ENCODE measurements around the gene C3orf49.
A peak's percentile ranks its signal among the peaks of the same experiment; 100 is the strongest.

The C3orf49 gene

DNA sequence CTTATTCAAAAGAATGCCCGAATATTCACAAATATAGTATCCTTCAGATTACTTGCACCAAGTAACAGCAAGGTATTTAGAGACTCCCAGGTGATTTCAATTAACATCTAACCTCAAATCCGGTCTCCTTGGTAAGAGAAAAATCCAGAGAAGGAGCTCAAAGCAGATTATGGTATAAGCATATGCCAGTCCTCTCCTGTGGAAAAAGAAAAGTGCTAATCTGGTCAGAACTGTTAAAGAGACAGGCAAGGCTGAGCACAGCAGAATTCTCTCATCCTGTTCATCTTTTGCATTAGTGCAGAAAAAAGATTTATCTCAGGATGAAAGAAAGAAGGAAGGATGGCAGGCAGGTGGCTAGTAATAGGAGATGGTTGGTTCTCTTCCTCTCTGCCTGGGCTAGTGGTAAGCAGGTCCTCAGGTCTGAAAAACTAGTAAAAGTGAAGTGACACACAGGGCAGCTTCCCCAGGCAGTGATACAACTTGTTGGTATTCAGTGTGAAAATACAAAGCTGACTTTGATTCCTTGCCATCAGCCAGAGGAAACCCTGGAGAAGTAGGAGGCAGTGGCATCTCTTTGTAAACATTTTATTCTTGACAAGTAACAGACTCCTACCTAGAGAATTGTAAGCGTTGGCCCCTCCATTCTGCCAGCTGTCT is 58.8 kb downstream of the C3orf49 start:
- Mint-ChIP-seq H3K4me3 (no peak overlapping the region), H3K9me3 (no peaks in the 10 kb centered on the region), H3K27ac (peak overlapping the region in 1 of 3 experiments; percentile 56), H3K27me3 (ENCODE audit: low read depth) (no peaks in the 10 kb centered on the region), H3K4me1 (peaks cover 31% of the 10 kb centered on the region), H3K36me3 (ENCODE audit: low read depth) (no peaks in the 10 kb centered on the region)
- TF ChIP-seq, protein P1, sequence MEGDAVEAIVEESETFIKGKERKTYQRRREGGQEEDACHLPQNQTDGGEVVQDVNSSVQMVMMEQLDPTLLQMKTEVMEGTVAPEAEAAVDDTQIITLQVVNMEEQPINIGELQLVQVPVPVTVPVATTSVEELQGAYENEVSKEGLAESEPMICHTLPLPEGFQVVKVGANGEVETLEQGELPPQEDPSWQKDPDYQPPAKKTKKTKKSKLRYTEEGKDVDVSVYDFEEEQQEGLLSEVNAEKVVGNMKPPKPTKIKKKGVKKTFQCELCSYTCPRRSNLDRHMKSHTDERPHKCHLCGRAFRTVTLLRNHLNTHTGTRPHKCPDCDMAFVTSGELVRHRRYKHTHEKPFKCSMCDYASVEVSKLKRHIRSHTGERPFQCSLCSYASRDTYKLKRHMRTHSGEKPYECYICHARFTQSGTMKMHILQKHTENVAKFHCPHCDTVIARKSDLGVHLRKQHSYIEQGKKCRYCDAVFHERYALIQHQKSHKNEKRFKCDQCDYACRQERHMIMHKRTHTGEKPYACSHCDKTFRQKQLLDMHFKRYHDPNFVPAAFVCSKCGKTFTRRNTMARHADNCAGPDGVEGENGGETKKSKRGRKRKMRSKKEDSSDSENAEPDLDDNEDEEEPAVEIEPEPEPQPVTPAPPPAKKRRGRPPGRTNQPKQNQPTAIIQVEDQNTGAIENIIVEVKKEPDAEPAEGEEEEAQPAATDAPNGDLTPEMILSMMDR (IDR thresholded peaks at IDR 0.05; ENCODE audit: unreplicated experiment in 3 of 3) = no peak

DNA sequence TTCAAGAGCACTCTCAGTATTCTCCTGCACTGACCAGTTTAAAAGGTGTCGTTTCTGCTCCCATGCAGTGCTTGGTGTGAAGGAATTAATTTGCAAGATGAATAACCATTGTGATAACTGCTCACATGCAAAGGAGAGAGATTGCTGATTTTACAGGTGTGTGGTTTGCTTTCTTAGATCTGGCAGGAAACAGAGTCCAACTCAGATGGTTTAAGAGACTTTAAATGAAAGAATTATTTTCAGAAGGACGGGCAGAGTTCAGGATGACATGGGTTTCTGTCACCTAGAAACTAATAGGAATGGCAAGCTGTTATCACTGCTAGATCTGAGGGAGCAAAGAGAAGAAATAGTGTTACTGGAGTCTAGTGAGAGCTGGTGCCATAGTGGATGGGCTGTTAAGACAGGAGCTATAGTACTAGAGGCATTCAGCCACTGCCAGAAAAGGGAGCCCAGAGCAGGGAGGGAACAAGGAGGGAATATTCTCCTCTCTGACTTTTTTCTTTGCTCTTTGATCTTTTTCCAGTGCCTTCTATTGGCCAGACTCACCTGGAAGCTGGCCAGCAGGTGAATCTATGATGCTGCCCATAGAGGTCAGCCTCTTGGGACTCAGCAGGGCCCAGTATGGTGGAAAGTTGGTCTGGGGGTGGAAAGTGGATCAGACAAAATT is 59.4 kb downstream of the C3orf49 start:
- no peak overlapping the region for H3K4me3 Mint-ChIP-seq
- peak overlapping the region in 1 of 3 experiments; percentile 56 for H3K27ac Mint-ChIP-seq
- TF ChIP-seq, protein P1 (IDR thresholded peaks at IDR 0.05; ENCODE audit: unreplicated experiment in 3 of 3) = no peak
- H3K4me1 Mint-ChIP-seq = peaks cover 31% of the 10 kb centered on the region
- no peaks in the 10 kb centered on the region for H3K27me3 Mint-ChIP-seq (ENCODE audit: low read depth)
- no peaks in the 10 kb centered on the region for H3K9me3 Mint-ChIP-seq
- no peaks in the 10 kb centered on the region for H3K36me3 Mint-ChIP-seq (ENCODE audit: low read depth)

DNA sequence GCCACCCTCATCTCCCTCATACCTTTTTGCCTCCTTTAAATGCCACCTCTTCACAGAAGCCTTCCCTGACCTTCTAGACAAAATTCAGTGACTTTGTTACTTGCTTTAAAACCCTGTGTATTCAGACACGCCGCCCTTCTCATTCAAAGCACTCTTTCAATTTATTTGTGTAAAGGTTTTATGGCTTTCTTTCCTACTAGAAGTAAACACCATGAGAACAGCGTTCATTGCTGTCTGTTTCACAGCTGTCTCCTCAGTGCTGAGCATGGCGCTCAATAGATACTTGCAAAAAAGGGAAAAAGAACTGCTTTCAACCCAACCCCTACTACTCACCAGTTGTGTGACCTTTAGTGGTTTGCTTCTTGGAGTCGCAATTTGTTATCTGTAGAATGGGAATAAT is 61.6 kb downstream of the C3orf49 start:
- H3K9me3 Mint-ChIP-seq = no peaks in the 10 kb centered on the region
- no peaks in the 10 kb centered on the region for H3K36me3 Mint-ChIP-seq (ENCODE audit: low read depth)
- TF ChIP-seq, protein P1 (IDR thresholded peaks at IDR 0.05; ENCODE audit: unreplicated experiment in 3 of 3) = no peak
- no peak overlapping the region for H3K4me3 Mint-ChIP-seq
- no peak overlapping the region for H3K27ac Mint-ChIP-seq
- peaks cover 27% of the 10 kb centered on the region for H3K4me1 Mint-ChIP-seq
- no peaks in the 10 kb centered on the region for H3K27me3 Mint-ChIP-seq (ENCODE audit: low read depth)

DNA sequence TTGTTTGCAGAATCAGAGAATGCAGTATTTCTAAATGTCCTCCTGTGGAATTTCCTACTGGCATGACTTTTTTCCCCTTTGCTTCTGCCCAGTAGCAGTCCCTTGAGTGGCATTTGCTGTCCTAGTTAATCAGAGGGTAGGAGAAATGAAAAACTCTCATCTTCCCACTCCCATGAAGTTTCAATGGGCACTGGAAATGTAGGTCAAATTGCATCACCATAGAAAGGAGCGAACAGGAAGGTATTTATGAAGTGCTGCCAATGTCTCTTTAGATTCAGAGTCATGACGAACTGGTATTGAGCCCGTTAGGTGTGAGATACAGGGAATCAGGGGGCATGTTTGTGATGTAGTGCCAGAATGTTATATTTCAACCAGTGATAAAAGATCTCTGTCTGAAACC is 67.8 kb downstream of the C3orf49 start:
- no peaks in the 10 kb centered on the region for H3K9me3 Mint-ChIP-seq
- TF ChIP-seq, protein P1 (IDR thresholded peaks at IDR 0.05; ENCODE audit: unreplicated experiment in 3 of 3) = no peak
- H3K27me3 Mint-ChIP-seq (ENCODE audit: low read depth) = no peaks in the 10 kb centered on the region
- peaks cover 3% of the 10 kb centered on the region for H3K36me3 Mint-ChIP-seq (ENCODE audit: low read depth)
- no peak overlapping the region for H3K27ac Mint-ChIP-seq
- no peaks in the 10 kb centered on the region for H3K4me1 Mint-ChIP-seq
- H3K4me3 Mint-ChIP-seq = no peak overlapping the region

DNA sequence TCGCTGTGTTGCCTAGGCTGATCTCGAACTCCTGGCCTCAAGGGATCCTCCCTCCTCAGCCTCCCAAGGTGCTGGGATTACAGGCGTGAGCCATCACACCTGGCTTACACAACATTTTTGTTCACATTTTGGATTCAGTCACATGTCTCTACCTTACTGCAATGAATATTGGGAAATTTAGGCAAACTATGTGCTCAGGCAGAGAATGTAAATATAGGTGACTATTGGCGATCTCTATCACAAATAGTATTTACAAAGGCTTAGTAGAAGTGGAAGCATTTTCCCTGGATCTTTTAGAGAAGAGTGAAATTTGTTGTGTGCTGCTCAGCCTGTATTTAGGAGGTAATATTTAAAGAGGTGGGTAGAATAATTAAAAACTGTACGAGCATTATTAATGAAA is 72.4 kb downstream of the C3orf49 start:
- H3K4me3 Mint-ChIP-seq = no peak overlapping the region
- TF ChIP-seq, protein P1 (IDR thresholded peaks at IDR 0.05; ENCODE audit: unreplicated experiment in 3 of 3) = no peak
- peaks cover 8% of the 10 kb centered on the region for H3K36me3 Mint-ChIP-seq (ENCODE audit: low read depth)
- H3K27me3 Mint-ChIP-seq (ENCODE audit: low read depth) = no peaks in the 10 kb centered on the region
- H3K27ac Mint-ChIP-seq = no peak overlapping the region
- H3K9me3 Mint-ChIP-seq = no peaks in the 10 kb centered on the region
- H3K4me1 Mint-ChIP-seq = peaks cover 12% of the 10 kb centered on the region

All from nephron (organoid).